Measurements from ENCODE around the gene C2orf72. TPM values are rescaled to one million over a fixed set of nuclear protein-coding genes. Genes with fewer than 3 reads are reported as not detected.

Gene C2orf72
- total and polyA plus RNA-seq, 8 donors: 3.3 to 41.4 (median 7.3) TPM; not detected in 1

GRCh38 chr2:231032575-231033140, 4.7 kb upstream of the C2orf72 start:
- intact Hi-C loops (cut with DNase I; ENCODE audit: low total_unique reads): no loop called here
- no peaks in the 10 kb centered on the region for H3K36me3 ChIP-seq
- TF ChIP-seq EP300 (IDR thresholded peaks at IDR 0.05): no peak
- TF ChIP-seq POLR2AphosphoS5 (IDR thresholded peaks at IDR 0.05): no peak
- TF ChIP-seq POLR2A (IDR thresholded peaks at IDR 0.05): no peak
- no peak for TF ChIP-seq CTCF (IDR thresholded peaks at IDR 0.05)
- H3K4me3 ChIP-seq: no peak overlapping the region
- H3K9me3 ChIP-seq: no peaks in the 10 kb centered on the region
- H3K27ac ChIP-seq: no peak overlapping the region
- H3K4me1 ChIP-seq: peaks cover 5 to 19% (median 7%) of the 10 kb centered on the region in 4 donors
- 74 to 95% (median 78%) methylated on average over 4 to 5 of the region's 5 CpGs for WGBS, 5 donors
- peaks cover 0 to 30% (median 15%) of the 10 kb centered on the region in 3 donors for H3K27me3 ChIP-seq
- no peak for DNase-seq

- WGBS, 5 donors: 51 to 68% (median 59%) methylated on average over 11 of the region's 11 CpGs
- H3K27me3 ChIP-seq: peaks cover 3 to 37% (median 19%) of the 10 kb centered on the region in 3 donors
- no peaks in the 10 kb centered on the region for H3K36me3 ChIP-seq
- intact Hi-C loops (cut with DNase I; ENCODE audit: low total_unique reads): no loop called here
- H3K9me3 ChIP-seq: no peaks in the 10 kb centered on the region
- H3K27ac ChIP-seq: no peak overlapping the region
- TF ChIP-seq POLR2A (IDR thresholded peaks at IDR 0.05) (no peak), EP300 (IDR thresholded peaks at IDR 0.05) (no peak)
- H3K4me3 ChIP-seq: no peak overlapping the region
- H3K4me1 ChIP-seq: peaks cover 5 to 24% (median 12%) of the 10 kb centered on the region in 4 donors
- no peak for DNase-seq
Observed at GRCh38 chr2:231033147-231034132, 3.9 kb upstream of the C2orf72 start.

DNA sequence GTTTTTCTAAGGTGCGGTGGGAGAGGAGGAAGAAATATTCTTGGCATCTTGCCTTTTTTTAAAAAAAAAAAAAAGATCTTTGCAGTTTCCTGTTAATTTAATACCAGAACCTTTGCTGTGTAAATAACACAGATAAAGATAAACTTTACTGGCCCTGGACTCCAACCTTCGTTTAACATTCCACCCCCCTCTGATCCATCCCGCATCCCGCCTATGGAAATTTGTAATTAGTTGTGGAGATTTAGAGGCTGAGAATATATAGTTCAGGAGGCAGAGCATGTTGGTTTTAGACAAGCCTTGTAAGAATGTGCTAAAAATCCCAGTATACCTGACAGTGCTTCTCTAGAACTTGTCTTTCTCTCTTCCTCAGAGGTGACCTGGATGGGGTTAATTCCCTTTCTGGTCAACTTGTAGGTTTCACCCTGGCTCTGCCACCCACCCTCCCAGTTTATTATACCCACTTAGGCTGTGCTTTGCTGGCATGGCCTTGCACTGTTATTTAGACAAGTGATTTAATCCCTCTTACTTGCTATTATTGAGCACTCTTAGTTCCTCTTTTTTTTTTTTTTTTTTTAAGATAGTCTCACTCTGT, 2.9 kb upstream of the C2orf72 start:
- no peak for TF ChIP-seq POLR2AphosphoS5 (IDR thresholded peaks at IDR 0.05)
- TF ChIP-seq EP300 (IDR thresholded peaks at IDR 0.05): no peak
- no peak for TF ChIP-seq CTCF (IDR thresholded peaks at IDR 0.05)
- TF ChIP-seq POLR2A (IDR thresholded peaks at IDR 0.05): no peak
- no peak for DNase-seq
- no peak overlapping the region for H3K27ac ChIP-seq
- intact Hi-C loops (cut with DNase I; ENCODE audit: low total_unique reads): no loop called here
- peaks cover 7 to 33% (median 19%) of the 10 kb centered on the region in 4 donors for H3K4me1 ChIP-seq
- WGBS, 5 donors: 5 to 30% (median 19%) methylated on average over 4 of the region's 4 CpGs
- H3K4me3 ChIP-seq: no peak overlapping the region
- H3K9me3 ChIP-seq: no peaks in the 10 kb centered on the region
- H3K27me3 ChIP-seq: peaks cover 3 to 46% (median 19%) of the 10 kb centered on the region in 3 donors
- no peaks in the 10 kb centered on the region for H3K36me3 ChIP-seq

DNA sequence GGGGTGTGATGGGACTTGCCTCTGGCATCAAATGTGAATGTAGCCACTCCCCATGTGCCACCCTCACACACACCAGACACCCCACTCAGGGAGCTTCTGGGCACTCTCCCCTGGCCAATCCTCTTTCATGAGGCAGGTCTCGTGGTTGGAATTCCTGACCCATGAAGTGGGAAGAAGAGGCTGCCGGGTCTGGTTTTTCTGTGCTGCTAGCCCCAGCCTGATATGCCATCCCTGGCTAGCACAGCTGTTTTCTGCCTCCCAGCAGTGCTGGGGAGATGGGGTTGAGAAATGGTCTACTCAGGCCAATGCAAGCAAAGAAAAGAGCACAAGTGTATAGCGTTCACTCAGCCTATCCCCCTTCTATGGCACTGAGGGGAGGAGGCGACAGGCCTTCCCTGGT, 1.2 kb upstream of the C2orf72 start:
- Histone ChIP-seq H3K27ac (no peak overlapping the region), H3K36me3 (no peaks in the 10 kb centered on the region), H3K27me3 (peaks cover 3 to 57% (median 19%) of the 10 kb centered on the region in 3 donors), H3K4me3 (no peak overlapping the region), H3K4me1 (peaks cover 14 to 47% (median 34%) of the 10 kb centered on the region in 4 donors), H3K9me3 (no peaks in the 10 kb centered on the region)
- intact Hi-C loops (cut with DNase I; ENCODE audit: low total_unique reads): no loop called here
- TF ChIP-seq POLR2A (IDR thresholded peaks at IDR 0.05) (no peak), EP300 (IDR thresholded peaks at IDR 0.05) (no peak), CTCF (IDR thresholded peaks at IDR 0.05) (no peak), POLR2AphosphoS5 (IDR thresholded peaks at IDR 0.05) (no peak)
- WGBS, 5 donors: 70 to 91% (median 84%) methylated on average over 4 of the region's 4 CpGs
- no peak for DNase-seq

Data from stomach (tissue), 9 donors.